Measurements from ENCODE around the gene LAMA3.

Gene LAMA3

DNA sequence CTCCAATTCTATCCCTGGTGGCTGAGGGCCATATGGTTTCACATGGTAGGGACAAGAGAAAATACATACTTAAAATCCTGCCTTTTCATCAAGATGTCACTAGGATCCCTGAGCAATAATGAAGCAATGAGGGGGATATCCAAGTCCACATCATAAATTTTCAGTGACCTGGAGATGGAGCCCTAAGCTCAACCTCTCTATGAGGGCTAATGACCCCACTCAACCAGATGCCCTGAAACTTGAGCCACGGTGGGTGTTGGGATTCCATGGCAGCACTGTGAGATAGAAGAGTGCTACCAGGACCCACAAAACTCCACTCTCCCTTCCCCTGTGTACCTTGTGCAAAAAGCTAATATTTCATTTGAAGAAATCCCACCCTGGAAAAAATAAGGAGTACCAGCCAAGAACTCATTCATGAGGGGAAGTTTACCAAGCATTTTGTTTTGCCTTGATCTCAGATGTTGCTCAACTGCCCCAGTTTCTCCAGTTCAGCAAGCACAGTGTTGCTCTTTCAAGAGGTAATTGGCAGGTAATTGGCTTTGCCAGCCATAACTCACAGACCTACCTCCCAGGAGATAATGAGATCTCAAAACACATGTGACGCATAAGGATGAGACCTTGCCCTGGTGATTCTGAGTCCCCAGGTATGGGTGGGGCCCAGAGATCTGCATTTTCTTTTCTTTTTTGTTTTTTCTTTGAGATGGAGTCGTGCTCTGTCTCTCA lies 274.4 kb downstream of the LAMA3 start:
- Histone ChIP-seq H3K27ac (no peak overlapping the region), H3K9me3 (no peaks in the 10 kb centered on the region), H3K27me3 (no peaks in the 10 kb centered on the region), H3K4me1 (no peaks in the 10 kb centered on the region), H3K4me3 (no peak overlapping the region), H3K36me3 (no peaks in the 10 kb centered on the region)
- TF ChIP-seq CTCF (IDR thresholded peaks at IDR 0.05), result no peak
- intact Hi-C loops (cut with DNase I; ENCODE audit: low total_unique reads), result no loop called here
- no peak for DNase-seq

GRCh38 chr18:23964282-23965238 lies 275.3 kb downstream of the LAMA3 start:
- TF ChIP-seq CTCF (IDR thresholded peaks at IDR 0.05), result no peak
- no peaks in the 10 kb centered on the region for H3K36me3 ChIP-seq
- DNase-seq, result no peak
- no peaks in the 10 kb centered on the region for H3K9me3 ChIP-seq
- intact Hi-C loops (cut with DNase I; ENCODE audit: low total_unique reads), result no loop called here
- H3K4me1 ChIP-seq, result no peaks in the 10 kb centered on the region
- no peaks in the 10 kb centered on the region for H3K27me3 ChIP-seq
- H3K4me3 ChIP-seq, result no peak overlapping the region
- H3K27ac ChIP-seq, result no peak overlapping the region

- no peaks in the 10 kb centered on the region for H3K36me3 ChIP-seq
- no peaks in the 10 kb centered on the region for H3K9me3 ChIP-seq
- no peak overlapping the region for H3K27ac ChIP-seq
- no peak for TF ChIP-seq CTCF (IDR thresholded peaks at IDR 0.05)
- no peak overlapping the region for H3K4me3 ChIP-seq
- intact Hi-C loops (cut with DNase I; ENCODE audit: low total_unique reads), result no loop called here
- no peaks in the 10 kb centered on the region for H3K27me3 ChIP-seq
- no peaks in the 10 kb centered on the region for H3K4me1 ChIP-seq
- DNase-seq, result no peak
Observed at GRCh38 chr18:23966909-23967308, 277.7 kb downstream of the LAMA3 start.

- H3K27ac ChIP-seq, result no peak overlapping the region
- DNase-seq, result no peak
- H3K36me3 ChIP-seq, result no peaks in the 10 kb centered on the region
- no peaks in the 10 kb centered on the region for H3K4me1 ChIP-seq
- intact Hi-C loops (cut with DNase I; ENCODE audit: low total_unique reads), result no loop called here
- no peaks in the 10 kb centered on the region for H3K27me3 ChIP-seq
- TF ChIP-seq CTCF (IDR thresholded peaks at IDR 0.05), result no peak
- no peaks in the 10 kb centered on the region for H3K9me3 ChIP-seq
- no peak overlapping the region for H3K4me3 ChIP-seq
Observed at GRCh38 chr18:23967321-23968089, 278.3 kb downstream of the LAMA3 start.
